Psoas muscle (tissue), 8 donors: Measurements from ENCODE around the gene UBE2L3. TPM values are rescaled to one million over a fixed set of nuclear protein-coding genes. Genes with fewer than 3 reads are reported as not detected.
"Not testable (repeated sequence)": the region's sequence is repeated elsewhere in the genome, so short reads cannot be mapped to it uniquely, and the experiment has no call there.

ENCODE experiments used
- ATAC-seq, 4 donors: fragments of 200-7000 bp; cut with Tn5 transposase; one replicate each; pipeline ENCODE4 v1.9.1; 2020; ENCODE audit warnings: moderate library complexity in 3 of 4, mild to moderate bottlenecking in 2 of 4
- DNase-seq, 2 donors: peaks; one replicate each; pipeline ENCODE4 v3.0.0-alpha.2; 2020
- H3K27ac ChIP-seq: fragments of 200-600 bp; one replicate; pipeline ENCODE4 v1.8.0; 2022
- H3K27me3 ChIP-seq, 3 donors: fragments of 200-600 bp in 1 of 3; one replicate each; pipeline versions ENCODE4 v1.6.1 to v1.8.0; 2013 to 2022; ENCODE audit warnings: low read length in 2 of 3, mild to moderate bottlenecking in 2 of 3, moderate library complexity in 1 of 3; ENCODE audit not compliant: insufficient read depth in 3 of 3
- H3K36me3 ChIP-seq, 2 donors: fragments of 200-600 bp in 1 of 2; one replicate each; pipeline versions ENCODE4 v1.6.1 to v1.8.0; 2013 to 2022; ENCODE audit warnings: low read depth in 1 of 2, mild to moderate bottlenecking in 1 of 2, moderate library complexity in 1 of 2; ENCODE audit not compliant: insufficient read depth in 1 of 2
- H3K4me1 ChIP-seq: fragments of 200-600 bp; one replicate; pipeline ENCODE4 v1.8.0; 2022
- H3K4me3 ChIP-seq: fragments of 200-600 bp; one replicate; pipeline ENCODE4 v1.8.0; 2022; ENCODE audit warnings: mild to moderate bottlenecking
- H3K9me3 ChIP-seq: fragments of 200-600 bp; one replicate; pipeline ENCODE4 v1.8.0; 2022
- WGBS, 3 donors: extraction: QIAGEN DNeasy Blood & Tissue Kit; methylation state at CpG; one replicate each; pipeline versions ENCODE4 v1.1.6 to v1.1.7; 2013; 5-methylcytosine and 5-hydroxymethylcytosine counted together
- intact Hi-C, 2 donors: fragments of 100-400 bp; cut with DNase I; formaldehyde crosslinking; loops; one replicate each; pipeline versions ENCODE4 v1.11.0 to v1.14.2; 2022
- long read RNA-seq, 2 donors: library from polyadenylated mRNA; unstranded; transcript quantifications; one replicate each; pipeline ENCODE4 v2.0.0, GENCODE V29; 2021
- polyA plus RNA-seq, 3 donors: library from polyadenylated mRNA; stranded (reverse); fragments of 200-250 nt; gene quantifications; one replicate each; pipeline ENCODE4 v1.2.3, GENCODE V29; 2013
- total RNA-seq, 4 donors: library from RNA; stranded (reverse); fragmentation: NEBNext Ultra II Directional in 2 of 4; extraction: Animal tissue kit (Norgen Biotek cat#: 25700) in 2 of 4; gene quantifications; one replicate each; pipeline versions ENCODE4 v1.2.1 to v1.2.4, GENCODE V29; 2021 to 2023
- TF ChIP-seq, protein P1 (sequence below): fragments of 200-600 bp; IDR thresholded peaks from one replicate; pipeline ENCODE4 v1.8.0; 2022; ENCODE audit warnings: antibody characterized with exemption
- donor health status: healthy with polysubstance abuse.
- donor health status: DM: no; HTN: no; CAD: no; lungs with moderate emphysema.
- donor health status: Bipolar disorder and iron deficiency.
- donor health status: healthy.
- donor health status: DM: yes; HTN: yes; CAD: no.
- donor health status: DM: no; HTN: no; CAD: no.
- donor health status: DM: no; HTN: no; CAD: no.
- donor health status: DM: yes; HTN: yes; CAD: no.

UBE2L3 gene
- total RNA-seq (10 to 100 TPM; 44.9 to 57.3 (median 53.1) TPM), polyA plus RNA-seq (100 to 1,000 TPM in 1 of 3 donors, 10 to 100 TPM in 2; 51.4 to 144 (median 89.9) TPM)
- long read RNA-seq, donor 1, transcript UBE2L3-201 (4 exons, 3,028 nt): major isoform, 21 of 30 reads
- long read RNA-seq, donor 1, partial matches to known transcripts: 9 of 30 reads
- long read RNA-seq, donor 1, other reads (novel, unspliced or antisense): 0 of 30 reads
- long read RNA-seq, donor 2, transcript UBE2L3-201 (4 exons, 3,028 nt): major isoform, 80 of 98 reads
- long read RNA-seq, donor 2, partial matches to known transcripts: 3 of 98 reads
- long read RNA-seq, donor 2, other reads (novel, unspliced or antisense): 13 of 98 reads

DNA sequence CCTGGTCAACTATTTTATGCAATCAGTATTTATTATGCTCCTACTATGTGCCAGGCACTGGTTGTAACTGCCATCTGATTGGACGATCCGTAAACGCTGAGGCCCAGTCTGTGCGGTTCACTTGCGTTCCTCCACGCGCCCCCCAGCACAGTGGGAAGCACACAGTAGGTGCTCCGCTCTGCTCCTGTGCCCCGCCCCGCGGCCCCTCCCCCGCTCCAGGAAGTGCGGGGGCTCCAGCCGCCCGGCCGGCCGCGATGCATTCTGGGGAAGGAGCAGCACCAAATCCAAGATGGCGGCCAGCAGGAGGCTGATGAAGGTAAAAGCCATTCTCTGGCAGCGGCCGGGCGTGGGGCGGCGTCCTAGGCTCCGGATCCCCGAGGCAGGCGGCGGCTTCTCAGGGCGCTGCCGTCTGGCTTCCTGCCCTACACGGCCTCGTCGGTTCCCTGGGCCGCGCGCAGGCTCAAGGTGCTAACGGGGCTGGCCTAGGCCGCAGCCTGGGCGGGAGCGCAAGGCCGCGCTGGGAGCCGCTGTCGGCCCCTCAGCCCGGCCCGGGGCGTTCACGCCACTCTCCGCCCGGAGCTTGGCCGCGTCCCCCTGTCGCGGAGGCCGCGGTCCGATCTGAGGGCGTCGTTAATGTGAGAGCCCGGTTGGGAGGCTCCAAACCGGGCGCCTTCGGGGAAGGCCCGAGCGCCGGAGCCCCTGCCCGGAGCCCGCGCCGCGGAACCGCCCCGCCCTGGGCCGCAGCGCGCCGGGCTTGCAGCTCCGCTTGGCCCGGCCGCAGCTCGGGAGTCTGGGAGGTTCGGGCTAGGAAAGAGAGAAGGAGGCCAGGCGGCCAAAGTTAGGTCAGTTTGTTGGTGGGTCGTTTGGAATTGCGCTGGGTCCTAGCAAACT, at the start of gene UBE2L3:
UBE2L3 (plus strand) TSS at position 259 of the 891 bp plus-strand sequence; CDS start at position 290, 31 bp downstream.
- DNase-seq (peak; percentile 87 to 91), ATAC-seq (peak; percentile 92 to 93 (median 92))
- TF ChIP-seq, protein P1, sequence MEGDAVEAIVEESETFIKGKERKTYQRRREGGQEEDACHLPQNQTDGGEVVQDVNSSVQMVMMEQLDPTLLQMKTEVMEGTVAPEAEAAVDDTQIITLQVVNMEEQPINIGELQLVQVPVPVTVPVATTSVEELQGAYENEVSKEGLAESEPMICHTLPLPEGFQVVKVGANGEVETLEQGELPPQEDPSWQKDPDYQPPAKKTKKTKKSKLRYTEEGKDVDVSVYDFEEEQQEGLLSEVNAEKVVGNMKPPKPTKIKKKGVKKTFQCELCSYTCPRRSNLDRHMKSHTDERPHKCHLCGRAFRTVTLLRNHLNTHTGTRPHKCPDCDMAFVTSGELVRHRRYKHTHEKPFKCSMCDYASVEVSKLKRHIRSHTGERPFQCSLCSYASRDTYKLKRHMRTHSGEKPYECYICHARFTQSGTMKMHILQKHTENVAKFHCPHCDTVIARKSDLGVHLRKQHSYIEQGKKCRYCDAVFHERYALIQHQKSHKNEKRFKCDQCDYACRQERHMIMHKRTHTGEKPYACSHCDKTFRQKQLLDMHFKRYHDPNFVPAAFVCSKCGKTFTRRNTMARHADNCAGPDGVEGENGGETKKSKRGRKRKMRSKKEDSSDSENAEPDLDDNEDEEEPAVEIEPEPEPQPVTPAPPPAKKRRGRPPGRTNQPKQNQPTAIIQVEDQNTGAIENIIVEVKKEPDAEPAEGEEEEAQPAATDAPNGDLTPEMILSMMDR: no peak
- peak within 1 kb of the TSS; percentile 96 for H3K27ac ChIP-seq
- peak within 1 kb of the TSS; percentile 94 for H3K4me3 ChIP-seq
- intact Hi-C loops: loop anchor here in 1 of 2 donors (2.0 kb wide), 1 partner anchor 57 kb away; no protein-coding TSS in a partner anchor
- no peaks in the 10 kb centered on the region for H3K9me3 ChIP-seq
- 0% methylated on average over 58 to 85 of the region's 85 CpGs for WGBS, 3 donors
- no peaks in the 10 kb centered on the region for H3K36me3 ChIP-seq
- no peaks in the 10 kb centered on the region for H3K27me3 ChIP-seq
- H3K4me1 ChIP-seq: peaks cover 28% of the 10 kb centered on the region

DNA sequence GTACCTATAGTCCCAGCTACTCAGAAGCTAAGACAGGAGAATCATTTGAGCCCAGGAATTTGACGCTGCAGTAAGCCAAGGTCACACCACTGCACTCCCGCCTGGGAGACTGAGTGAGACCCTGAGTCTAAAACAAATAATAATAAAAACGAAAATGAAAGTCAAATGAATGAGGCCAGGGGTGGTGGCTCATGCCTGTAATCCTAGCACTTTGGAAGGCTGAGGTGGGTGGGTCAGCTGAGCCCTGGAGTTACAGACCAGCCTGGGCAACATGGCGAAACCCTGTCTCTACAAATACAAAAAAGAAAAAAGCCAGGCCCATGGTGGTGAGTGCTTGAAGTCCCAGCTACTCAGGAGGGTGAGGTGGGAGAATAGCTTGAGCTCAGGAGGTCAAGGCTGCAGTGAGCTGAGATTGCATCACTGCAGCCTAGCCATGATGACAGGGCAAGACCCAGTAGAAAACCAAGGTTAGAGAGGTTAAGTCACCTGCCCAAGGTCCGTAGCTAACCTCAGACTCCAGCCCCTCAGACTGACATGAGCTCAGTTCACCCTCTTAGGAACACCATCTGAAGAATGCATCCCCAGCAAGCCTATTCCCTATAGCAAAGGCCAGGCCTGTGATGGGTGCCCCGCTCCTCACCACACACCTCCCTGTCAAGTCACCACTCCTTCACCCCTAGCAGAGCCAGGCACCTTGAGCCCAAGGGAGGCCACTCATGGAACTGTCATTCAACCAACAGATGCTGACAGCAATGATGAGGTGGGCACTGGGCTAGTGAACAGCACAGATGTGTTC, 40.6 kb upstream of the UBE2L3 start:
- H3K4me1 ChIP-seq, intact Hi-C loops, H3K9me3 ChIP-seq, H3K36me3 ChIP-seq, ATAC-seq, H3K4me3 ChIP-seq, H3K27me3 ChIP-seq, DNase-seq, H3K27ac ChIP-seq: not testable (repeated sequence)
- WGBS, 3 donors: no CpG with 5 or more reads among the region's 6 CpGs

DNA sequence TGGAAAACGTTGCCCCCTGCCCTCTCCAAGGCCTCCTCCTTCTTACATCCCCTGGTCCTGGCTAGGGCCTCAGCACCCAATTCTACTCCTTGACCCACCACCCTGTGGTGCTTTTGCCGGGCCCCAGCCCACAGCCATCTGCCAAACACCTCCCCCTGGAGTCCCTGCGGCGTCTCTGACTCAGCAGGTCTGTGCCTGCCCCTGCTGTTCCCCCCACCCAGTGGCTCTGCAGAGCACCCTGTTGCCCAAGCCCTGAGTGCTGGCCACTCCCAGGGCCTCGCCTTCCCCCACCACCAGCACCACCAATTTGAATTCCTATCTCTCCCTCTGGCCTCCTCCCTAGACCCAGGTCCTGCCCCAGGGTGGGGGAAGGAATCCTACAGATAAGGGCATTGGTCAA, 36.0 kb upstream of the UBE2L3 start:
- ATAC-seq, intact Hi-C loops, H3K4me1 ChIP-seq, H3K9me3 ChIP-seq, DNase-seq, H3K27me3 ChIP-seq, H3K27ac ChIP-seq, H3K4me3 ChIP-seq, H3K36me3 ChIP-seq: not testable (repeated sequence)
- no CpG with 5 or more reads among the region's 5 CpGs for WGBS, 3 donors

DNA sequence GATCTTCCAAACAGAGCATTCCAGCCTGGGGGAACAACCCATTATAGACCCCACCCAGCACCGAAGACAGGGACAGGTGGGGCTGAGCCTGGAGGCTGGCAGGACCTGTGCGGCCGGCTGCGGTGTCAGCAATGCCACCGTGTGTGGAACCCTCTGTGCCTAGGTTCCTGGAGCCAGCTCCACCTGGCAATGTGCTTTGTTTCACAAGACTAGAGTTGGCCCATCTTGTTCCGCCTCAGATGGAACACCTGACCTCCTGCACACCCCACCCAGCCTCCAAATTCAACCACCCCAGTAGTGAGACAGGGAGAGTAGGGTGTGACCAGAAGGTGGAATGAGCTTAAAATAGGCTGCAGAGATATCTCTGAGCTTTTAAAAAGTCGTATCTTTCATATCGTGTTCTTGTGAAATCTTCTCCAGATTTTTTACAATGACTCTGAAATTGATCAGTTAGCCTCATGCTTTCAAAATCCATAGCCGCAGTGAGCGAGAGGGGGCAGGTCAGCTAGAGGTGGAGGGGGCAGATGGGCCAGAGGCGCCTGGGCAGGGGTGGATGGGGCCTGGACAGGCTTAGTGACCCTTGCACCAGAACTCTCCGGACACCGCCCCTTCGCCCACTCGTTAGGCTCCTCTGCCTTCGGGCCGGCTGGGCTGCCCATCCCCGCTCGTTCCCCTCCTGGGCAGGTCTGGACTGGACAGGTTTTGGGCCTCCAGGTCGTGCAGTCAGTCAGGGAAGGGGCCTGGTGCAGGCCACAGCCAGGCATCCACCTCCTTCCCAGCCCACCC, 34.5 kb upstream of the UBE2L3 start:
- H3K36me3 ChIP-seq, H3K27me3 ChIP-seq, intact Hi-C loops, H3K4me1 ChIP-seq, DNase-seq, H3K4me3 ChIP-seq, ATAC-seq, H3K27ac ChIP-seq, H3K9me3 ChIP-seq: not testable (repeated sequence)
- no CpG with 5 or more reads among the region's 20 CpGs for WGBS, 3 donors

DNA sequence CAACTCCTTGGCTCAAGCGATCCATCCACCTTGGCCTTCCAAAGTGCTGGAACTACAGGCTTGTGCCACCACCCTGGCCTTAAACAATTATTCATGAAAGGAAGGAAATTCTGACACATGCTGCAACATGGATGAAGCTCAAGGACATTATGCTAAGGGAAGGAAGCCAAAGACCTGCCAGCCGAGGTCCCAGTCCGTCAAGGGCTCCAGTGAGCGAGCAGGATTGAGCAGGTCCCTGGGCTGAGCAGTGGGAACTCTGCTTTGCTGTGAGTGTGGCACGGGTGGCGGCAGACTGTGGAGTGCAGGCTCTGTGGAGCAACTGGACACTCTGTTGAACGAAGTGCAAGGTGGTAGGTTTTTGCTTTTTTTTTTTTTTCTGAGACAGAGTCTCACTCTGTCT, 27.7 kb upstream of the UBE2L3 start:
- DNase-seq, H3K27me3 ChIP-seq, H3K4me1 ChIP-seq, H3K9me3 ChIP-seq, H3K4me3 ChIP-seq, H3K36me3 ChIP-seq, ATAC-seq, H3K27ac ChIP-seq, intact Hi-C loops: not testable (repeated sequence)
- no CpG with 5 or more reads among the region's 7 CpGs for WGBS, 3 donors

- WGBS, 3 donors: 85 to 100% (median 88%) methylated on average over 1 to 2 of the region's 17 CpGs
- H3K27ac ChIP-seq, H3K4me3 ChIP-seq, DNase-seq, H3K9me3 ChIP-seq, intact Hi-C loops, ATAC-seq, H3K4me1 ChIP-seq, H3K36me3 ChIP-seq, H3K27me3 ChIP-seq: not testable (repeated sequence)
These were observed 22.8 kb upstream of the UBE2L3 start for GRCh38 chr22:21544432-21545322.

DNA sequence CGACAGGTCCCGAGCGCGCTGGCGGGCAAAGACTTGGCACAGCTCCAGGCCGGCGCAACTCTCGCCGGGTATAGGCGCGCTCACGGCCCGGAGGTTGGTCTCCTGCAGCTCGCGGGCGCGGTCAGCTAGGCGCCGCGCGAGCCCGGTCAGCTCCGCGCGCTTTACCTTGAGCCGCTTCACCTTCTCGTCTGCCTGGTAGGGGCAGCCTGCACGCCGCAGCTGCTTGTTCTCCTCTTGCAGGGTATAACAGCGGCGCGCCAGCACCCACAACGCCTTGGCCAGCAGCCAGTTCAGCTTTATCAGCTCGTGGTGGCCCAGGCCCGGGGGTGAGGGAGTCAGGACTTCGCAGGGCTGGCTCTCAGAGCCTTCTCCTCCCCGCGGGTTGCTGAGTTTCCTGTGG, 18.0 kb upstream of the UBE2L3 start:
- intact Hi-C loops, H3K36me3 ChIP-seq, H3K27ac ChIP-seq, H3K4me3 ChIP-seq, H3K9me3 ChIP-seq, DNase-seq, H3K27me3 ChIP-seq, H3K4me1 ChIP-seq: not testable (repeated sequence)
- peak in 3 of 4 donors; percentile 11 to 29 (median 14) for ATAC-seq
- WGBS, 3 donors: no CpG with 5 or more reads among the region's 38 CpGs

GRCh38 chr22:21550008-21550677, 17.4 kb upstream of the UBE2L3 start:
- H3K9me3 ChIP-seq, H3K4me3 ChIP-seq, H3K27me3 ChIP-seq, DNase-seq, H3K36me3 ChIP-seq, H3K4me1 ChIP-seq, intact Hi-C loops, H3K27ac ChIP-seq: not testable (repeated sequence)
- peak; percentile 84 to 95 (median 89) for ATAC-seq
- WGBS, 3 donors: no CpG with 5 or more reads among the region's 62 CpGs
